ENCODE data around the gene ANKRD24.

The ANKRD24 gene

GRCh38 chr19:4199699-4200293, 17.3 kb downstream of the ANKRD24 start:
- peaks cover 59% of the 10 kb centered on the region; the same call in 1 of the 2 replicates for H3K27me3 ChIP-seq (ENCODE audit: insufficient read depth, low read depth)
- H4K20me1 ChIP-seq (ENCODE audit: insufficient read depth), result no peaks in the 10 kb centered on the region
- TF ChIP-seq, protein P1, sequence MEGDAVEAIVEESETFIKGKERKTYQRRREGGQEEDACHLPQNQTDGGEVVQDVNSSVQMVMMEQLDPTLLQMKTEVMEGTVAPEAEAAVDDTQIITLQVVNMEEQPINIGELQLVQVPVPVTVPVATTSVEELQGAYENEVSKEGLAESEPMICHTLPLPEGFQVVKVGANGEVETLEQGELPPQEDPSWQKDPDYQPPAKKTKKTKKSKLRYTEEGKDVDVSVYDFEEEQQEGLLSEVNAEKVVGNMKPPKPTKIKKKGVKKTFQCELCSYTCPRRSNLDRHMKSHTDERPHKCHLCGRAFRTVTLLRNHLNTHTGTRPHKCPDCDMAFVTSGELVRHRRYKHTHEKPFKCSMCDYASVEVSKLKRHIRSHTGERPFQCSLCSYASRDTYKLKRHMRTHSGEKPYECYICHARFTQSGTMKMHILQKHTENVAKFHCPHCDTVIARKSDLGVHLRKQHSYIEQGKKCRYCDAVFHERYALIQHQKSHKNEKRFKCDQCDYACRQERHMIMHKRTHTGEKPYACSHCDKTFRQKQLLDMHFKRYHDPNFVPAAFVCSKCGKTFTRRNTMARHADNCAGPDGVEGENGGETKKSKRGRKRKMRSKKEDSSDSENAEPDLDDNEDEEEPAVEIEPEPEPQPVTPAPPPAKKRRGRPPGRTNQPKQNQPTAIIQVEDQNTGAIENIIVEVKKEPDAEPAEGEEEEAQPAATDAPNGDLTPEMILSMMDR (conservative IDR thresholded peaks at IDR 0.05; ENCODE audit: low read depth, low read length), result no peak

DNA sequence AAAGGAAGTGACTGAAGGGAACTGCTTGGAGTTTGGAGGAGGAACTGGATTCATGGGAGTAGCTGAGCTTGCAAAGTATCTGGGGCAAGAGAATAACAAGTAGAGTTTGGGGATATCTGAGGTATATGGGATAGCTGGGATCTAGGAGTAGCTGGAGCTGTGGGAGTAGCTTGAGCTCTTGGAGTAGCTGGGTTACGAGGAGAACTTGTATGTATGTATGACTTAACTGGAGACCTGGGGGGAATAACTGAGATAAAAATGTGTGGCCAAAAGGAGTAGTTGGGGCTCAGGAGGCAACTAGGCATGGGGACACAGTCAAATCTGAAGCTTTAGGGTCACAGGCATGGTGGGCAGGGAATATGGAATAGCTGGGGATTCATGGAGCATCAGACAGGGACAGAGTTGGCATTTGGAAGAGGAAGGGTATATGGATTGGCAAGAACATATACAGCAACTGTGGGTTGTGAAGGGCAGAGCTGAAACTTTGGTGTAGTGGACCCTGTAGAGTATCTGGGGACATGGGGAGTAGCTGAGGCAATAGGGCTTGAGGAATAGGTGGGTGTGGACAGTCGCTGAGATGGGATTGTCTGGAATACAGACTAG, 18.6 kb downstream of the ANKRD24 start:
- H3K36me3 ChIP-seq (ENCODE audit: insufficient read depth), result no peaks in the 10 kb centered on the region
- TF ChIP-seq, protein P1 (conservative IDR thresholded peaks at IDR 0.05; ENCODE audit: low read depth, low read length), result no peak
- H4K20me1 ChIP-seq (ENCODE audit: insufficient read depth), result no peaks in the 10 kb centered on the region
- H3K4me1 ChIP-seq (ENCODE audit: low read depth, poor library complexity, severe bottlenecking), result peaks cover 4% of the 10 kb centered on the region
- no peak overlapping the region for H2AFZ ChIP-seq (ENCODE audit: low read depth)
- H3K27me3 ChIP-seq (ENCODE audit: insufficient read depth, low read depth), result peaks cover 56% of the 10 kb centered on the region; the same call in 1 of the 2 replicates
- H3K4me2 ChIP-seq, result no peak overlapping the region
- no peak overlapping the region for H3K27ac ChIP-seq
- no peak overlapping the region for H3K9ac ChIP-seq
- H3K4me3 ChIP-seq (IDR thresholded peaks at IDR 0.05; ENCODE audit: insufficient read depth, low read depth, low read length), result no peak overlapping the region
- H3K79me2 ChIP-seq (ENCODE audit: insufficient read depth, low read depth), result no peaks in the 10 kb centered on the region

More at GRCh38 chr19:4199699-4200293, 17.3 kb downstream of the ANKRD24 start:
- Histone ChIP-seq H3K27ac (no peak overlapping the region), H3K79me2 (ENCODE audit: insufficient read depth, low read depth) (no peaks in the 10 kb centered on the region), H3K9ac (no peak overlapping the region), H3K4me1 (ENCODE audit: low read depth, poor library complexity, severe bottlenecking) (peaks cover 4% of the 10 kb centered on the region), H3K36me3 (ENCODE audit: insufficient read depth) (no peaks in the 10 kb centered on the region), H2AFZ (ENCODE audit: low read depth) (no peak overlapping the region), H3K4me2 (no peak overlapping the region), H3K4me3 (IDR thresholded peaks at IDR 0.05; ENCODE audit: insufficient read depth, low read depth, low read length) (no peak overlapping the region)

DNA sequence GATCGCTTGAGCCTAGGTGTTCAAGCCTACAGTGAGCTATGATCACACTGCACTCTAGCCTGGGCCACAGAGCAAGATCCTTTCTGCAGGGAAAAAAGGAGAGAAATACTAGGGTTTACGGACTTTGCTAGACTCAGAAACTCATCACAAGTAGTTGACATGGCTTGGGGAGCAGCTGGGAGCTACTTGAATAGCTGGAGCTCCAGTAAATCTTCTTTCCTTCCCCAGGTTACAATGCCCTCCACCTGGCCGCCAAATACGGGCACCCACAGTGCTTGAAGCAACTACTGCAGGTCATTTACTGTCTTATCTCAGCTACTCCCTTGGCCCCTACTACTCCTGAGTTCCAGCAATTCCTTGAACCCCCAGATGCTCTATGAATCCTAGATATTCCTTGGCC, 19.3 kb downstream of the ANKRD24 start:
- Histone ChIP-seq H3K79me2 (ENCODE audit: insufficient read depth, low read depth) (no peaks in the 10 kb centered on the region), H3K9ac (no peak overlapping the region), H3K4me2 (no peak overlapping the region), H4K20me1 (ENCODE audit: insufficient read depth) (no peaks in the 10 kb centered on the region), H2AFZ (ENCODE audit: low read depth) (no peak overlapping the region), H3K4me3 (IDR thresholded peaks at IDR 0.05; ENCODE audit: insufficient read depth, low read depth, low read length) (no peak overlapping the region), H3K36me3 (ENCODE audit: insufficient read depth) (no peaks in the 10 kb centered on the region), H3K4me1 (ENCODE audit: low read depth, poor library complexity, severe bottlenecking) (peaks cover 4% of the 10 kb centered on the region), H3K27me3 (ENCODE audit: insufficient read depth, low read depth) (peaks cover 63% of the 10 kb centered on the region; the same call in 1 of the 2 replicates), H3K27ac (no peak overlapping the region)
- TF ChIP-seq, protein P1 (conservative IDR thresholded peaks at IDR 0.05; ENCODE audit: low read depth, low read length), result no peak

GRCh38 chr19:4206818-4207484, 24.5 kb downstream of the ANKRD24 start:
- TF ChIP-seq, protein P1 (conservative IDR thresholded peaks at IDR 0.05; ENCODE audit: low read depth, low read length), result no peak
- no peaks in the 10 kb centered on the region for H3K79me2 ChIP-seq (ENCODE audit: insufficient read depth, low read depth)
- H3K9ac ChIP-seq, result no peak overlapping the region
- H4K20me1 ChIP-seq (ENCODE audit: insufficient read depth), result no peaks in the 10 kb centered on the region
- H3K4me3 ChIP-seq (IDR thresholded peaks at IDR 0.05; ENCODE audit: insufficient read depth, low read depth, low read length), result no peak overlapping the region
- peaks cover 46% of the 10 kb centered on the region; the same call in 1 of the 2 replicates for H3K27me3 ChIP-seq (ENCODE audit: insufficient read depth, low read depth)
- no peak overlapping the region for H2AFZ ChIP-seq (ENCODE audit: low read depth)
- H3K4me1 ChIP-seq (ENCODE audit: low read depth, poor library complexity, severe bottlenecking), result peaks cover 4% of the 10 kb centered on the region
- no peaks in the 10 kb centered on the region for H3K36me3 ChIP-seq (ENCODE audit: insufficient read depth)
- no peak overlapping the region for H3K4me2 ChIP-seq
- H3K27ac ChIP-seq, result no peak overlapping the region

All from KMS-11 (cell line).